Hepatocyte (in vitro differentiated cells): ENCODE data around the gene PRR12.

ENCODE experiments used
- EZH2phosphoT487 ChIP-seq: fragments of 200-600 bp; sonication (generic); IDR thresholded peaks from one replicate; pipeline ENCODE4 v1.6.1; 2018; ENCODE audit warnings: antibody characterized with exemption, mild to moderate bottlenecking, low read depth, moderate library complexity; ENCODE audit not compliant: unreplicated experiment, severe bottlenecking
- TF ChIP-seq, protein P1 (sequence below): fragments of 200-600 bp; sonication (generic); IDR thresholded peaks from 2 replicates; pipeline ENCODE4 v1.5.1; 2016; ENCODE audit warnings: antibody characterized with exemption, mild to moderate bottlenecking; ENCODE audit not compliant: poor library complexity

DNA sequence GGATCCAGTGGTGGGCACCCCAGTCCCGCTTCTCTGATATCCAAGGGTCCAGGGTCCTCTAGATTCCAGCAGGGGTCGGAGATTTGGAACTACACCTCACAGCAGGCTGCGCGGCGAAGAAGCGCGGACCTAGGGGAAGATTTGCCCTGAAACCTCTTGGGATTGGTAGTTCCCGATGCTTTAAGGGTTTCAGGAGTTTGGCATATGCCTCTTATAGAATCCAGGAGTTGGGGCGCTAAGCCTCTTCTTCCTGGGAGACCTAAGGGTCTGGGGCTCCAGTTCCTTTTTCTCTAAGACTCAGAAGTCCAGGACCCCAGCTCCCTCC, 75.1 kb downstream of the PRR12 start:
- TF ChIP-seq, protein P1, sequence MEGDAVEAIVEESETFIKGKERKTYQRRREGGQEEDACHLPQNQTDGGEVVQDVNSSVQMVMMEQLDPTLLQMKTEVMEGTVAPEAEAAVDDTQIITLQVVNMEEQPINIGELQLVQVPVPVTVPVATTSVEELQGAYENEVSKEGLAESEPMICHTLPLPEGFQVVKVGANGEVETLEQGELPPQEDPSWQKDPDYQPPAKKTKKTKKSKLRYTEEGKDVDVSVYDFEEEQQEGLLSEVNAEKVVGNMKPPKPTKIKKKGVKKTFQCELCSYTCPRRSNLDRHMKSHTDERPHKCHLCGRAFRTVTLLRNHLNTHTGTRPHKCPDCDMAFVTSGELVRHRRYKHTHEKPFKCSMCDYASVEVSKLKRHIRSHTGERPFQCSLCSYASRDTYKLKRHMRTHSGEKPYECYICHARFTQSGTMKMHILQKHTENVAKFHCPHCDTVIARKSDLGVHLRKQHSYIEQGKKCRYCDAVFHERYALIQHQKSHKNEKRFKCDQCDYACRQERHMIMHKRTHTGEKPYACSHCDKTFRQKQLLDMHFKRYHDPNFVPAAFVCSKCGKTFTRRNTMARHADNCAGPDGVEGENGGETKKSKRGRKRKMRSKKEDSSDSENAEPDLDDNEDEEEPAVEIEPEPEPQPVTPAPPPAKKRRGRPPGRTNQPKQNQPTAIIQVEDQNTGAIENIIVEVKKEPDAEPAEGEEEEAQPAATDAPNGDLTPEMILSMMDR, result peak; percentile 8
- no peak for TF ChIP-seq EZH2phosphoT487
